HUDEP-2 (cell line): Measurements from ENCODE around the gene GPD2.
"Not testable (repeated sequence)": the region's sequence is repeated elsewhere in the genome, so short reads cannot be mapped to it uniquely, and the experiment has no call there.

Experiments
- DNase-seq, 76 experiments: peaks; one replicate each; lab custom pipeline; 2025; ENCODE audit not compliant: unreplicated experiment in 76 of 76; lab: John Stamatoyannopoulos, UW

The GPD2 gene

DNA sequence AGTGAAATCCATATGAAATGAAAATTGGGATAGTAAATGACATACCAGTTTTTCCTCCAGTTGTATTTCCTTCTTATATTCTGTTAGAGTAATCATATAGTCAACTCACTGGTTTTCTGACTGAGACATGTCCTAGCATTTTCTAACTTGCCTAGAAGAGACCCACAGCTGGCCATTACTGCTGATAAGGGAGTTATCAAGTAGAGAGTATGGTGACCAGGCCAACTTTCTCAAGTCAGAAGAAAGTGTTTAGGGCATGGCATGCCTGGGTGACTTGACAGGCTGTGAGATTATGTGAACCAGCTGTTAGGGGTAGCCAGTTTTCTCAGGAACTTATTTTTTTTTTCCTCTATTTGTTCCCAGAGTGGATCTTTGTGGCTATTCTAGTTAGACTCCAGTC is 81.2 kb downstream of the GPD2 start:
- DNase-seq, result peak in 14 of 76 experiments; percentile 2 to 44 (median 16)

DNA sequence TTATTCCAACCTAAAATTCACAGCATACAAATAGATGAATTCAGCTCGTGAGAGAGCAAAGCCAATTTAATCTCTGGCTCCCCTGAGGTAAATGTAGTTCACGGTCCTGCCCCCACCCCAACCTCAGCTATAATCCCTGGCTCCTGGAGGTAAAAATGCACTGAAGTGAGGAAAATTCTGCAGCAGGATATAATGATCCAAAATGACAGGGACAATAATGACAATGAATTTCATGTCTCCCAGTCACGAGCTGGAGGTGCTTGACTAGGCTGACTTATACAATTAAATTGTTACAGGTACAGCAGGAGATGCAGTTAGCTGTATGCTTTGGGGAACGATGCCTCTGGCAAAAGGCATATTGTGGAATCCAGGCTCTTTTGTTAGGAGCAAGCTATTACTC is 82.0 kb downstream of the GPD2 start:
- no peak for DNase-seq

- DNase-seq, result no peak
These were observed 86.8 kb downstream of the GPD2 start for GRCh38 chr2:156522864-156523440.

DNA sequence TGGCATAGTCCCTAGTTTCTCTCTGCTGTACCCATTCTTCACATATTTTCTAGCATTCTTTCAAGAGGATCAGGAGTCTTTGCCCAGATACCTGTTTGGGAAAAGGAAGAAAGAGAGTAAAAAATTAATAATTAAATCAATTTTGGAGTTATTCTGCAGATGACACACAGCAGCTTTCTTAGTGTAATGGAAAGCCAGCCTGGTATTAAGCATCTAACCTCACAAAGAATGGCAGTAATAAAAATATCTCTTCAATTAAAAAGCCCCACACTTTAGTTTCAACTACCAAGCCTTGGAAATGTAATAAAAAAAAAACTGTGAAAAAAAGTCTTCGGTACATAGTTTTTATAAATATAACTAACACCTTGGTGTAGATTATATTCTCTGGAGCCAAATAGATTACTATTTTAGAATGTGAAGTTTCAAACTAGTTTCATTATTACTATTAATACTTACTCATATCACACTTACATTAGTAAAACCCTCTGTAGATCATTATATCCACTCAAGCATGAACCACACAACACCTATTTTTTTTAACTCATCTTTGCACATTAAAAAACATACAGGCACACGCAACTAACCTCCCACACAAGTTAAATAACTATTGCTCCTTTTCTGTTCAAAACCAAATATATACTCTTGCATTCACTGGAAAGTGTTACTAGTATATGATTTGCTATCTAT is 90.9 kb downstream of the GPD2 start:
- no peak for DNase-seq

DNA sequence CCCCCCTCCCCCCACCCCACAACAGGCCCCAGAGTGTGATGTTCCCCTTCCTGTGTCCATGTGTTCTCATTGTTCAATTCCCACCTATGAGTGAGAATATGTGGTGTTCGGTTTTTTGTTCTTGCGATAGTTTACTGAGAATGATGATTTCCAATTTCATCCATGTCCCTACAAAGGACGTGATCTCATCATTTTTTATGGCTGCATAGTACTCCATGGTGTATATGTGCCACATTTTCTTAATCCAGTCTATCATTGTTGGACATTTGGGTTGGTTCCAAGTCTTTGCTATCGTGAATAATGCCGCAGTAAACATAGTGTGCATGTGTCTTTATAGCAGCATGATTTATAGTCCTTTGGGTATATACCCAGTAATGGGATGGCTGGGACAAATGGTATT is 92.4 kb downstream of the GPD2 start:
- DNase-seq, result not testable (repeated sequence)

- DNase-seq, result no peak
These were observed 96.8 kb downstream of the GPD2 start for GRCh38 chr2:156532989-156533388.

- DNase-seq, result peak in 1 of 76 experiments; percentile 4
These were observed 100.4 kb downstream of the GPD2 start for GRCh38 chr2:156536534-156536933.

- no peak for DNase-seq
These were observed 101.0 kb downstream of the GPD2 start for GRCh38 chr2:156537141-156537540.

- DNase-seq, result no peak
These were observed 101.9 kb downstream of the GPD2 start for GRCh38 chr2:156538083-156538504.

- no peak for DNase-seq
These were observed 103.1 kb downstream of the GPD2 start for GRCh38 chr2:156539086-156539860.

- DNase-seq, result no peak
These were observed 104.5 kb downstream of the GPD2 start for GRCh38 chr2:156540706-156541105.

- no peak for DNase-seq
These were observed 105.0 kb downstream of the GPD2 start for GRCh38 chr2:156541229-156541628.

GRCh38 chr2:156541706-156542105 is 105.5 kb downstream of the GPD2 start:
- no peak for DNase-seq

GRCh38 chr2:156548413-156548812 is 112.2 kb downstream of the GPD2 start:
- no peak for DNase-seq

DNA sequence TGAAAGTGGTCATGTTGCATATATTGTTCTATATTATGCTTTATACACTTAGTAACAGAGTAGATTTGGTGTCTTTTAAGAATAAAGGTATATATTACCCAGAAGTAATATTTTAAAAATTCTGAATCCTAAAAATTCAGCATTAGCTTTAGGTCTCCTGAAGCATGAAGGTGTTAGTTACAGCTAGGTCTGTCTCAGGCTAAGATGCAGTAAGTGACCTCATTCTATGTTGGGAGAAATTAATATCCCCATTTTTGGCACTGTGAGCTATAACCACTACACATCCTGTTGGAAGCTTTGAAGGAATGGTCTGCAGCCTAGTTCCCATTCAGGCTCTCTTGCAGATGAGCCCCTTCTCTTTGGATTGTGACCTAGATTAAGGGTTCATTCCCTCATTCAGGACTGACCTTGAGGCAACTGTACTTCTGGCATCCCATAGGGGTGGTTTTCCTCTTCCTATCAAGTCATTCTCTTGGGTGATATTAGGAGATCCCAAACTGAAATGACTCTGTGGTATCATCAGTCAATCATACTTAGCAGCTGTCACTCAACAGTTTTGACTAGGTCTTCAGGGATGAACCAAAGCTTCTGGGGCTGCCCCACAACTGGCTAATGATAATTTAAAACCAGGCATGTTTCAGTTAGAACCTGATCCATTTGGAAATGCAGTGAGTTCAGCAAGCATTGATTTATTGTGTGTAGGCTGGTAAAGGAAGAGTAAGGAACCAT is 117.7 kb downstream of the GPD2 start:
- no peak for DNase-seq

DNA sequence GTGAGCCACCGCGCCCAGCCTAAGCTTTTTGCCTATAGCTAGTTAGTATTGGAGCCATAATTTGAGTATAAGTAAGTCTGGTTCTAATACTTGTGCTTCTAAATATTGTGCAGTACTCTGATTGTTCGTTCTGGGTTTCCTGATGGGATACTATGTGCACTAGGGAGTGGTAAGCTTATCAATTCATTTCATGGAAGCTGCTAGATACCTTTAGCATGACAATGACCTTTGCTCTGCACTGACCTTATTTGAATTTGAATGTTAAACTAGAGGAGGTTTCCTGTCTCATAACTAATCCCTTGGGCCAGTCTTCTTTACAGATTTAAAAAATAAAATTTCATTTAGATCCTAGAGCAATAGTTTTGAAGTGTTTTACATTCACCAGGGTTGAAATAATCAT is 125.1 kb downstream of the GPD2 start:
- no peak for DNase-seq

DNA sequence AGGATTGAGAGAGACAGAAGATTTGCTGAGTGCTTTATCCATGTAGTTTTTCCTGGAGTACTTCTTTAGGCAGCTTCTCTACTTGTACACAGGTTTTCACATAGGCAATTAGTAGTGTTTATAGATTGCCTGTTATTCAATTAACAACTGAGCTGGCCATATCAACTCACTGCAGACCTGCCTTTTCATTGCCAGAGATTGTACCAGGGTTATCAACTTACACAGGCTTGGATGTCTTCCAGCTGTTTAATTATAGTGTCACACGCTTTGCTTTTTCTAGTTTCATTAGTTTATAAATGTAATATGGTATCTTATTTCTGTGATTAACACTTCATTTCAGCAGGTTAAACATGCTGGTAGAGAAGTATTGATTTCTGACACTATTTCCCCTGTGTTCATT is 125.9 kb downstream of the GPD2 start:
- DNase-seq, result peak in 69 of 76 experiments; percentile 0 to 87 (median 61)

GRCh38 chr2:156563994-156564753 is 128.0 kb downstream of the GPD2 start:
- DNase-seq, result no peak

- DNase-seq, result no peak
These were observed 129.0 kb downstream of the GPD2 start for GRCh38 chr2:156565066-156565710.

DNA sequence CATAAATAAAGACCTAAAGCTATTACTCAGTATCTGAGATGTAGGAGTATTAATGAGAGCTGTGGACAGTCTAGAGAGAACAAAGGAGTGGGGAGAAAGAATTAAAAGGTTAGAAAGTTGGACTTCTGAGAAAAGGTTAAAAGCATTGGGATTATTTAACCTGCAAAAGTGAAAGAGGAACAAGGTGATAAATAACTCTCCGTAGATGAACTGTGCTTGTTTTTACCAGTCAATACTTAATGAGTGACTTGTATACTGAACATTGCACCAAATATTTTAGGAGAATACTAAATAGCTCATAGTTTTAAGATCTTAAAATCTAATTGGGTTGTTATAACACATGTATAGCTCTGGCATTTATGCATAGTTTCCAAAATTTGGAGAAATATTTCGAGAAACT is 137.5 kb downstream of the GPD2 start:
- DNase-seq, result no peak
